ENCODE results near the gene KANTR. TPM values are rescaled to one million over a fixed set of nuclear protein-coding genes. Genes with fewer than 3 reads are reported as not detected.

KANTR gene
- total RNA-seq, 1 experiment from 2014 or later: 9.7 TPM

- Histone ChIP-seq H2AFZ (ENCODE audit: low read length) (no peak overlapping the region), H3K4me2 (ENCODE audit: low read length) (no peak overlapping the region), H3K4me3 (ENCODE audit: low read length) (no peak overlapping the region), H3K9ac (ENCODE audit: low read length) (no peak overlapping the region), H3K79me2 (ENCODE audit: low read length) (peaks cover 24% of the 10 kb centered on the region; the same call in 1 of the 2 replicates), H3K27me3 (ENCODE audit: low read length) (no peaks in the 10 kb centered on the region), H4K20me1 (ENCODE audit: low read length) (no peaks in the 10 kb centered on the region), H3K9me3 (ENCODE audit: low read length) (no peaks in the 10 kb centered on the region), H3K27ac (ENCODE audit: low read length) (no peak overlapping the region), H3F3A (ENCODE audit: low read length, unreplicated experiment) (no peaks in the 10 kb centered on the region), H3K36me3 (ENCODE audit: low read depth, low read length) (no peaks in the 10 kb centered on the region), H3K9me2 (replicated peaks; ENCODE audit: low read length) (no peaks in the 10 kb centered on the region), H3K4me1 (ENCODE audit: insufficient read depth, low read length) (peaks cover 12% of the 10 kb centered on the region)
- intact Hi-C loops (cut with micrococcal nuclease): no loop called here
- TF ChIP-seq EZH2 (IDR thresholded peaks at IDR 0.05; ENCODE audit: low read length, unreplicated experiment) (no peak), CTCF (conservative IDR thresholded peaks at IDR 0.05; ENCODE audit: low read depth, low read length) (peak; percentile 45)
- DNase-seq: peak; percentile 34
- ChIA-PET CTCF (interaction anchor here (1.0 kb wide), 1 partner anchor 41 kb away, joined by 3 read pairs; no protein-coding TSS in a partner anchor), POLR2A (ENCODE audit: unreplicated experiment) (no interaction called here)
- no TSS peak for BruUV-seq (replicated peaks)
- no peak for ATAC-seq
Observed at GRCh38 chrX:53047228-53047627, 46.7 kb upstream of the KANTR start.

- intact Hi-C loops (cut with micrococcal nuclease): no loop called here
- peak; percentile 49 for DNase-seq
- POLR2A ChIA-PET (ENCODE audit: unreplicated experiment): interaction anchor here (0.7 kb wide), 1 partner anchor 11 kb away, joined by 8 read pairs; no protein-coding TSS in a partner anchor
Observed at GRCh38 chrX:53048169-53049126, 45.5 kb upstream of the KANTR start, which contains the start of gene GPR173. TSS of gene GPR173 (plus strand) at chrX:53048789. CDS start at chrX:53076622, 27,833 bp downstream.

More at GRCh38 chrX:53048169-53049126, 45.5 kb upstream of the KANTR start, which contains the start of gene GPR173:
- CTCF ChIA-PET: interaction anchor here (1.0 kb wide), 1 partner anchor 40 kb away, joined by 3 read pairs; no protein-coding TSS in a partner anchor
- peaks cover 12% of the 10 kb centered on the region for H3K4me1 ChIP-seq (ENCODE audit: insufficient read depth, low read length)
- no peaks in the 10 kb centered on the region for H3K27me3 ChIP-seq (ENCODE audit: low read length)
- H3K36me3 ChIP-seq (ENCODE audit: low read depth, low read length): no peaks in the 10 kb centered on the region
- no peaks in the 10 kb centered on the region for H3F3A ChIP-seq (ENCODE audit: low read length, unreplicated experiment)
- peak within 1 kb of the TSS; percentile 63 for H3K9ac ChIP-seq (ENCODE audit: low read length)
- H3K4me3 ChIP-seq (ENCODE audit: low read length): peak within 1 kb of the TSS; percentile 77
- H3K79me2 ChIP-seq (ENCODE audit: low read length): peaks cover 24% of the 10 kb centered on the region; the same call in 1 of the 2 replicates
- peak within 1 kb of the TSS; percentile 86 for H2AFZ ChIP-seq (ENCODE audit: low read length)
- H3K9me2 ChIP-seq (replicated peaks; ENCODE audit: low read length): no peaks in the 10 kb centered on the region
- peak within 1 kb of the TSS; percentile 92 for H3K4me2 ChIP-seq (ENCODE audit: low read length)
- no TSS peak for BruUV-seq (replicated peaks)
- TF ChIP-seq EZH2phosphoT487 (IDR thresholded peaks at IDR 0.05; ENCODE audit: borderline replicate concordance, low read length): no peak
- no peak for TF ChIP-seq CTCF (conservative IDR thresholded peaks at IDR 0.05; ENCODE audit: low read depth, low read length)
- no peak for TF ChIP-seq EZH2 (IDR thresholded peaks at IDR 0.05; ENCODE audit: low read length, unreplicated experiment)
- H3K9me3 ChIP-seq (ENCODE audit: low read length): no peaks in the 10 kb centered on the region
- no peaks in the 10 kb centered on the region for H4K20me1 ChIP-seq (ENCODE audit: low read length)
- H3K27ac ChIP-seq (ENCODE audit: low read length): no peak within 1 kb of the TSS
- ATAC-seq: peak; percentile 81

Data from PC-3 (cell line).